ENCODE data around the gene DAZAP1.

GRCh38 chr19:1425102-1425837 lies 17.9 kb downstream of the DAZAP1 start:
- TF ChIP-seq POLR2A (IDR thresholded peaks at IDR 0.05) (no peak), CTCF (IDR thresholded peaks at IDR 0.05) (no peak), POLR2AphosphoS5 (IDR thresholded peaks at IDR 0.05) (no peak), EP300 (IDR thresholded peaks at IDR 0.05) (no peak)
